NCI-H1417 (cell line): Measurements from ENCODE around the gene ASPSCR1.

Source experiments
- DNase-seq, 3 experiments: peaks; one replicate each; lab custom pipeline; 2025; lab: John Stamatoyannopoulos, UW

The ASPSCR1 gene

DNA sequence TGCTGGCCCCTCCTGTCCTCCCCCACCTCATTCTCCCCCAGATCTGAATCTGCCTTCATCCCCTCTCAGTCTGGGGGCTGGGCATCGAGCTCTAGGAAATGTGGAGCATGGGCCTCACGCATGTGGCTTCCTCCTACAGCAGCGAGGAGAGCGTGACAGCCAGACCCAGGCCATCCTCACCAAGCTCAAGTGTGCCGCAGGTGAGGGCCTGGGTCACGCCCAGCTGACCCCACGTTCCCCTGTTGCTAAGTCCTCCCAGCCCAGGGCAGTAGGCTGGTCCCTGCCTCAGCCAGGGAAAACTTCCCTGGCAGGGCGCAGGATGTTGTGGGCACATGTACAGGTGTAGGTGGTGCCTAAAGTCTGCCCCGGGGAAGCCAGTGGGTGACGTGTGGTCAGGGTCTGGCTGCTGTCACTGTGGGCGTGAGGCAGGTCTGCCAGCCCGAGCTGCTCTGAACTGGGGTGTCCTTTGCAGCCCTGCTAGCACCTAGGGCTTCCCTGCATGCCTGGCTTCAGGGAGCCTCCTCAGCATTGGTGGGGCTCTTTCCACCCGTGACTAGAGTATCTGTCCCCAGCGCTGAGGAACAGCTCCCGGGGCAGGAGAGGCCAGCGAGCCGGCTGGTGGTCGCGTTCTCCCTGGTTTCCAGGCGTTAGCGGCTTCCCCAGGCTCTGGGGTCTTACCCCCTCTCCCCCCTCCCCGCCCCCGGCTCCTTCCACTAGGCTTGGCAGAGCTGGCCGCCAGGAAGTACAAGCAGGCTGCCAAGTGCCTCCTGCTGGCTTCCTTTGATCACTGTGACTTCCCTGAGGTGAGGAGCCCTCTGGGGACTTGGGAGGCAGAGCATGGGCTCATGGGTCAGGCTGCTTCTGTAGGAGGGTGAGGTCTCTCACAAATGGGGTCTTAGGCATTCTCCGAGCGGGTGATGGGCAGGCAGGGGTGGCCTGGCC is 77.9 kb downstream of the ASPSCR1 start:
- DNase-seq, result no peak

DNA sequence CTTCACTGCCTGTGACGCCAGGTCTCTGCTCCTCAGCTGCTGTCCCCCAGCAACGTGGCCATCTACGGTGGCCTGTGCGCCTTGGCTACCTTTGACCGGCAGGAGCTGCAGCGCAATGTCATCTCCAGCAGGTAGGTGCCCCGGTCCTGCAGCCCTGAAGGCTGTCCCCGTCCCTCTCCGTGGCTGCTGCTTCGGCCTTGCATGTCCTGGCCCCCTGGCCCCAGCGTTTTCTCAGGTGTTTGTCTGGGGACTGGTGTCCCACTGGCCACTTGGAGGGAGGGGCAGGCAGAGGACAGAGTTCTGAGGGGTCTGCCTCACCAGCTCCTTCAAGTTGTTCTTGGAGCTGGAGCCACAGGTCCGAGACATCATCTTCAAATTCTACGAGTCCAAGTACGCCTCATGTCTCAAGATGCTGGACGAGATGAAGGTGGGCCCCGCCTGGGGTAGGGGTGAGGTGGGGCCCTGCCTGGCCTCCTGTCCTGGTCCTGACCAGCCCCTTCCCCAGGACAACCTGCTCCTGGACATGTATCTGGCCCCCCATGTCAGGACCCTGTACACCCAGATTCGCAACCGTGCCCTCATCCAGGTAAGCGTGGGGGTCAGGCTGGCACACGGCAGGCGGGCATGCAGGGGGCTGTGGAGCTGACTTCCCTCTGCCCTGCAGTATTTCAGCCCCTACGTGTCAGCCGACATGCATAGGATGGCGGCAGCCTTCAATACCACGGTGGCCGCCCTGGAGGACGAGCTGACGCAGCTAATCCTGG is 78.7 kb downstream of the ASPSCR1 start:
- no peak for DNase-seq

DNA sequence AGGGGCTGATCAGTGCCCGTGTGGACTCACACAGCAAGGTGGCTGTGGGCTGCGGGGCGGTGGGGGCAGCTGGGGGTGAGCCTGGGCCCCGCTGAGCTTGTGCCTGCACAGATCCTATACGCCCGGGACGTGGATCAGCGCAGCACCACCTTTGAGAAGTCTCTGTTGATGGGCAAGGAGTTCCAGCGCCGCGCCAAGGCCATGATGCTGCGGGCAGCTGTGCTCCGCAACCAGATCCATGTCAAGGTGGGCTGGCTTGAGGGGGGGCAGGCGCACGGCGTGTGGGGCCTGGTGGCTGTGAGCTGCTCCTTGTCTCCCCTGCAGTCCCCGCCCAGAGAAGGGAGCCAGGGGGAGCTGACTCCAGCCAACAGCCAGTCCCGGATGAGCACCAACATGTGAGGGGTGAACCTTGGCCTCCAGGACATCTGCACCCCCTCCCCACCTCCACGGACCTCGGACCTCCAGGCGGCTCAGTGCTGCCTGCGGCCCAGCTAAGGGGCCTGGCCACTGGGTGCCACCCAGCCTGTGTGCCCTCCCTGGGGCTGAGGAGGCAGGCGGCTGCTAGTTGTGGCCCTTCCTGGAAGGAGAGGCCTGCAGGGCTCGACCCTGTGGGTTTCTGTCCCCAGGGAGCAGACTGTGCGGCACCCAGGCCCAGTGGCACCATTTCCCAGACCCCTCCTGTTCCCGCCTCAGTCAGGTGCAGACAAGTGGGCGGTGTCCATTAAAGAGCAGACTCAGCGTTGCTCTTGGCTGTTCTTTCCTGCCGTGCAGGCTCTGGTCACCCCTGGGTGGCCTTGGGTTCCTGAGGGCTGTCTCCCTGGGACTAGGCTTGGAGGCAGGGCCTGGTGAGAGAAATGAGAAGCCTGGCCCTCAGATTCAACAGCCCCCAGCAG is 79.5 kb downstream of the ASPSCR1 start:
- no peak for DNase-seq

DNA sequence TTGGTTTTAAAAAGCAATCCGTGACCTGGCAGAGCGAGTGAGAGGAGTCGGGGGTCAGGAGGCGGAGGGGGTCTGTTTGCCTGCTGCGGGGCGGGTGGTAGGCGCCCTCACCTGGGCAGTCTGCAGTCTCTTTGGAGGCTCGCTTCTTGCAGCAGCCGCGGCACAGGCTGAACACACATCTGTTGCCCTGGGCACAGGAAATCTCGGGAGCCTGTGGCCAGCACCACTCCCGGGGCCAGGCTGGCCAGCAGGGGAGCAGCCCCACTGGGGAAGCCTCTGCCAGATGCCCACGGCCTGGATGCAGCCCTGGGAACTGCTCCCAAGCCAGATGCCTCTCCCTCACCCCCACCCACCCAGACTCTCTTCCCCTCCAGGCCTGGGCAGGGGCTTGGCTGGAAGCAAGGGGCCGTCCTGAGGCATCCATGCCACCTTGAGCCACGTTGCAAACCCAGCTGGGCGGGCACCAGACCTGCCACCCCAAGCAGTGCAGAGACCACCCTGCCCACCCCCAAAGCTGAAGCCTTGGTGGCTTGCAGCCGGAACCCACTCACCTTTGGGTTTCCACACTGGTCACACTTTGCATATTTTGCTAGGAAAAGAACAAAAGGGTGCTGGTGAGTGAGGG is 80.9 kb downstream of the ASPSCR1 start:
- no peak for DNase-seq

DNA sequence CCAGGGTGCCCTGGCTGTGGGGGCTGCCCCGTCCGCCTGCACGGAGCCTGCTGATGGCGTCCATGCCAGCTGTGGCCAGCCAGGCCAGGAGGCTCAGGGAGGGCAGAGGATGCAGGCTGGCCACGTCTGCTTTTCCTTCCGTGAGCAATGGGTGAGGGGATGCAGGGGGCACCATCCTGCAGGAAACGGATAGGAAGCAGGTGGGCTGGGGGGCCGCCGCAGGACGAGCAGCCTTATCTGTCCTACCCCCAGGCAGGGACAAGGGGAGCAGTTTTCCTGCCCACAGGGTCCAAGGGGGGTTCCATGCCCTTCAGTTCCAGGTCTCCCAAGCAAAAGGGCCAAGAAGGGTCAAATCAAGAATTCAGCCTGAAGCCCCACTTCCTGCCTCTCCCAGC is 81.4 kb downstream of the ASPSCR1 start:
- no peak for DNase-seq

DNA sequence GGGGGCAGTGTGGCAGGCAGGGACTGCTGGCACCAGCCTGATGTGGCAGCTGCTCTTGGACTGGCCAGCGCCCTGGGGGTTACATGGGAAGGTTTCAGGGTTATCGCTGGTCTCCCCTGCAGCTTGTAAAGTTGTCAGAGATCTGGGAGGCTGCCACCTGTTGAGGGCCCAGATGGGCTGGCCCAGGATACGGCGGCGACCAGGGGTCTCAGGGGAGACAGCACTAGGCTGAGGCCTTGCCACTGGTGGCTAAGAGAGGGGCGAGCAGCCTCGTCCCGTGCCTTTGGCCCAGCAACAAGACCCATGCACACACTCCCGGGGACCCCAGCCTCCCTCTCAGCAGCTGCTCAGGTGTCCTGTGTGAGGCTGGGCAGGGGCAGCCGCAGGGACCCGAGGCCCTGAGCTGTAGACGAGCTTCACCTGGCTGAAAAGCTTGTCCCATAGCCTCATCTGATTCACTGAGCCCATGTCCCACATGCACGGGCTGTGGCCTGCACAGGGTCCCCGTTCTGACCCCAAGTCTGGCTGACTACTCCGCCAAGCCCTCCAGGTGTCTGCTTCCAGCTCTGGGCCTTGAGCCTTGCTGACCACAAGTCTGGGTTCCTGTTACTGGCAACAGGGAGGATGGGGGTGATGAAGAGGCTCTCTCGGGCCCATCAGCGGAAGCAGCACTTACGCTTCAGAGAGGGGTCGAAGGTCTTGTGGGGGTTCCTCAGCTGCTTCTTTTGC is 82.0 kb downstream of the ASPSCR1 start:
- DNase-seq, result no peak

DNA sequence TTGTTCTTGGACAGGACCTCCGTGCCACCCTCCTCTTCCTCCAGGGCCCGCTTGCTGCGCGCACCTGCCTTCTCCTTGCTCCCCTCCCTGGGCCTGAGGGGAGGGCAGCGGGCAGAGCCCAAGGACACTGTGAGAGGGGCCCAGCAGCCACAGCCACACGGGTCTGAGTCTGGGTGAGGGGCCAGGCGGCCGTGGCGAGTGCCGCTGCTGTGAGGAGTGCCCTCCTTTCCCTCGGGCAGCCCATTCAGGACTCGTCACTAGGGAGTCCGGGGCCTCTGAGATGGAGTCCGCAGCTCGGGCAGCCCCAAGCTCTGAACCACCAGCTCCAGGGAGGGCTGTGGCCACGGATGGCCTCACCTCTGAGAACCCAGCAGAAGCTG is 82.6 kb downstream of the ASPSCR1 start:
- DNase-seq, result no peak

DNA sequence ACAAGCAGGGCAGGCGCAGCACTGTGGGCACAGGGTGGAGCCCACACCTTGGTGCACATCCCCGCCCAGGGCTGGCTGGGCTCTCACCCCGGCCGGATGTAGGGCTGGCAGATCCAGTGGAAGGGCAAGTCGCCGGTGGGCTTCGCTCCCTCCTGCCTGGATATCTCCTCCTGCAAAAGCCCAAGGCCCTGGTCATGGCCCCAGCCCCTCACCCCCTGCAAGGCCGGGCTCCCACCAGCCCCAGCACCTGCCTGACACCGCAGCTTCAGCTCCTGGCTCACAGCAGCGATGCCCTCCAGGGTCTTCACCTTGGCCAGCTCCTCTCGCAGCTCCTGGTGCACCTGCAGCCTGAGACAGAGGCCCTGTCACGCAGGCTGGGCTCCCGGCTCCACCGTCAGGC is 83.2 kb downstream of the ASPSCR1 start:
- no peak for DNase-seq

DNA sequence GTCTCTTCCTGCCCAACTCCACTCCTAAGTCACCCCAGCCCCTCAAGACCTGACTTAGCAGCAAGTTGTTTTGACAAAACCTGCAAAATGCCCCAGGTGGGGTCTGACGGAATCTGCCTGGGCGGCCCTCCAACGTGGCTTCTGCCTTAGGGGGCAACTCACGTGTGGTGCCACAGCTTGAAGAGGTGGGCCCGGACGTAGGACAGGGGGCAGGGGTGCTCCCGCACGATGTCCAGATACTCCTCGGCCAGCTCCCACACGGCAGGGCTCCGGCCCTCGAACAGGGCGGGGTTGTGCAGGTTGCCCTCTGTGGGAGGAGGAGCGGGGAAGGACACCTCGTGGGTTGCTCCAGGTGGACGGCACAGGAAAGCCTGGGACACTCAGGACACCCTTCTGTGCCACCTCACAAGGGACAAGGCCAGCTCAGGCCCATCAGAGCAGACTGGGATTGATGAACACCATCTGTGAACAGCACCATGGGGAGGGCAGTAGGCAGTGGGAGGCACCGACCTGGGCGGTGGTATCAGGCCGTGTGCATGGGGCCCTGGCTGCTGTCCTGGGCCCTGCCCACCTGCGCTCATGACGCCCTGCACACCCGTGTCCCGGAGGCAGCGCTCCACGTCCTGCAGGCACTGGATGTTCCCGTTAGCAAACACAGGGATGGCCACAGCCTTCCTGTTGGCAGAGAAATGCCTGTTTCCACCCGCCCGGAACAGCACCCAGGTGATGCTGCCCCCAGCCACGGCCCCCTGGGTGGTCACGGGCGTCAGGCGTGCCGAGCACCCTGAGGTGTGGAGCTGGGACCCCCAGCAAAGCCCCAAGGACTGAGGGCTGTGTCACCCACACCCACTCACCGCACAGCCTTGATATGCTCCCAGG is 83.9 kb downstream of the ASPSCR1 start:
- DNase-seq, result no peak

DNA sequence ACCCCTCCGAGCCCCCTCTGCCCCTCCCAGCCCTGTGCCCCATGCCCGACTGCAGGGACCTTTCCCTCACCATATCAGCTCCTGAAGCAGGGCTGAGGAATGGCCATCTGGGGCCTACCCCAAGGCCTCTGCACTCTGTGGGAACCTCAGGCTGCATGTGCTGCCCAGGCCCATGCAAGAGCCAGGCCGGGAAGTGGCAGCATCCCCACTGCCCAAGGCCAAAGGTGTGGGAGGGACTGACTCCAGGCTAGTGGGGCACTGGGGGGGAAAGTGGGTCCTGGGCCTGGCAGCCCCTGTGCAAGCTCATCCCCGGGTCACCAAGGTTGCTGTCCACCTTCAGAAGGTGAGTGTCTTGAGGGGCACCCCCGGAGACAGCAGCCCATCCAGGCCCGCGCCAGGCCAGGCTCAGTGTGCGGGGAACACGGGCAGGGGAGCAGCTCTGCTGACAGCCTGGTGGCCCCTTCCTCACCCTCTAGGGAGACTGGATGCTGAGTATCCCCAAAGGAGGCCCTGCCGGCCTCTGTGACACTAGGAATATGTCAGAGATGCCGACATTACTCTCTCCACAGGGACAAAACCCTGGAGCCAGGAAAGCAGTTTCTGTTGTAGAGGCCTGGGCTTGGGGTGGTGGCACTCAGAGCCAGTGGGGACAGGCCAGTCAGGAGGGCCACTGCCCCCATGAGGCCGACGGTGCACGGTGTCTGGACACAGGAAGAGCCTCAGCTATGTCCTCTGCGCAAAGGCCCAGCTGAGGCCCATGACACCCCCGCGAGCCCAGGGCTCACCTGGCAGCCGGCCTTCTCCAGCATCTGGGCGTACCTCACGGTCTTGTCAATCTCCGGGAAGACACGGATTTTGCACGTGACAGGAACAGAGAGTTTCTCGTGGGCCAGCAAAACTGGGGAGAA is 84.9 kb downstream of the ASPSCR1 start:
- no peak for DNase-seq

DNA sequence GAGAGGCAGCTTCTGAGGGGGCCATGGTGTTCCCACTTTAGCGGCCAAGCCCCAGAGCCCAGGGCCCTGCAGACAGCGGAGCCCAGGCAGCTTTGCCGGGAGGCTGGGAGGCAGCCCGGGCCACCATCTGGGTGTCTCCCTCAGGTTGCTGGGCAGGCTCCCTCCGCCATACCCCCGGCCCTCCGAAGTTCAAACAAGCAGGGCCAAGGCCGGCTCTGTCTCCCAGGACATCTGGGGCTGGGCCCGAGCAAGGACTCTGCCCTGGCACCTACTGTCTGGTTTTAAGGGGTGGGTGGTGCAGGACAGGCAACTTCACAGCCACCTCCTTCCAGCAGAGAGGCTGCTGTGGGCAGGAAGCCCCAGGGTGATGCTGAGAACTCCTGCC is 85.5 kb downstream of the ASPSCR1 start:
- DNase-seq, result no peak

DNA sequence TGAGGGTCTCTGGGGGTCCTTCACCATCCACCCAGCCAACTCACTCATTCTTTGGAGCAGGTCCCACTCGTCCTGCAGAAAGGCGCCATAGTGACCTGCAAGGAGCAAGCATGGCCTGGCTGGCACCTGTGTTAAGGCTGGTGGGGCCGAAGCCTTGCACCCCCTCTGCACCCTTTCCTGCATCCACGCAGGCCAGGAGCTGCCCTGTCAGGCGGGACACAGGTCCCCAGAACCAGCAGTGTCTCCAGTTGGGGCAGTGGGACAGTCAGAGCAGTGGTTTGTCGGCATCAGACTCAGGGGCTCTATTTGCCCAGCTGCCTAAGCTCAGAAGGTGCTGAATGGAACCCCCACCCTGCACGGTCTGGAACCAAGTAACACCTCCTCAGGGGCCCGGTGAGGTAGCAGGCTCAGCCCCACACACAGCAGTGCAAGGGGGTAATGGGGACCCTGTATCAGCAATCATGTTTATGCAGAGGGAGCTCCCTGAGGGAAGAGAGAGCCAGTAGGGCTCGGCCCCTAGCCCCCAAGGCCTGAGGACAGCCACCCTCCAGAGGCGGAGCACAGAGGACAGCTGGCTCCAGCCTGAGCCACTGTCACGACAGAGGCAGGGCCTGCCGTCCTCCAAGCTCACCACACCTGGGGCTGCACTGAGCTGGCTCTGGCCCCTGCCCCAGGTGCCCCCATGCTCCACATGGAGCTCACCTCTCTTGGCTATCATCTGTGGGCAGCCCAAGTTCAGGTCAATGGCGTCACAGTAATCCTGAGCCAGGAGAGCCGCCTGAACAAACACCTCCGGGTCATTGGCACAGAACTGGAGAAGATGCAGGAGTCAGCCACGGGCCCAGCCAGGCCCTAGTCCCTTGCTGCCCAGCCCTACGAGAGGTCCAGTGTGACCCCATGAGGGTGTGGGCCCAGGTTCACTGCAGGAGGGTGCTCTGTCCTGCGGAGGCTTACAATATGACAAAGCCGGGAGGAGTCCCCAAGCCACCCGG is 86.3 kb downstream of the ASPSCR1 start:
- DNase-seq, result no peak

DNA sequence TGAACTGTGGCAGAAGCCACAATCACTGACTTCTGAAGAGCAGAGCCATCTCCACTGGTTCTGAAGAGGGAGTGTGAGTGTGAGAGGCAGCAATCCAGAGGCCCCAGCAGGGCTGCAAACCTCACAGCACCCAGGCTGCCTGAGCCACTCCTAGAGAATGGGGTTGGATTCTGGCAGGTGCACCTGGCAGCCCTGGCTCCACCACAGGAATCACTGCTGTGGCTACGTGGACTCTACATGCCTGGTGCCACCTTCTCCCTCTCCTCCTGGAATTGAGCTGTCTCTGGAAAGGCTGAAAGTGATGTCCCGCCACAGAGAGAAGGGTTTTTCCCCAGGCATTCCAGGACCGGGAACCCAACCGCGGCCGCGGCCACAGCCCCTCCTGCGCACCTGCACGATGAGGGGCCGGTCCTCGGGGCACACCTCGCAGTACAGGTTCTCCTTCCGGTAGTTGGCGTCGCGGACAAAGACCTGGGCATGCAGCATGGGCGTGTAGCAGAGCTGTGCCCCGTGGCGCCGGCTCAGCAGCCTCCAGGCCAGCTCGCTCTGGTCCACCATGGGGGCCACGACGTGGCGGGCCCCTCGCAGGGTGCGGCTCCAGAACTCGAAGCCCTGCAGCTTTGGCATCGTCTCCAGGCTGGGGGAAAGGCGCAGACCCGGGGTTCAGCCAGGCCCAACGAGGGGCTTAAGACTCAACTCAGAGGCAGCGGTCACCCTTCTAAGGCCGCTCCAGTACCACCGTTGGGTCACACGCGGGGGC is 87.2 kb downstream of the ASPSCR1 start:
- DNase-seq, result peak; percentile 4 to 50 (median 41)

DNA sequence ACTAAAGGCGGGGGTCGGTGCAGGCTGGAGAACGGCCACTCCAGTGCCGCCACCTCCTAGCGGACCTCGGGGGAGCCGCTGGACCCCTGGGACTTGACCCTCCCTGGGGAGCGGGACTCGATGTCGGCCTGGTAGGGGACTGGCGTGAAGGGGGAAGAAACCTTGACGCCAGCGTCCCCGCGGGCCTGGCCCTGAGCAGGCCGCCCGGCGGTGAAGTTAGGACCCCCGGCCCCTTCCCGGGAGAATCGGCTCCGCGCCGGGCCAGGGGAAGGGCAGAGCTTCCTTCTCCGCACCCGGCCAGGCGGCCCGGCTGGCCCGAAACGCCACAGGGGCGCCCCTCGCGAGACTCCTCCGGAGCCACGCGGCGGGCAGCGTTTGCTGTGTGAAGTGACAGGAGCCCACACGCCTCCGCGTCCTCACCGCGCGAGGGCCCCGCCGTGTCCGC is 87.8 kb downstream of the ASPSCR1 start:
- peak in 2 of 3 experiments; percentile 48 to 54 for DNase-seq

DNA sequence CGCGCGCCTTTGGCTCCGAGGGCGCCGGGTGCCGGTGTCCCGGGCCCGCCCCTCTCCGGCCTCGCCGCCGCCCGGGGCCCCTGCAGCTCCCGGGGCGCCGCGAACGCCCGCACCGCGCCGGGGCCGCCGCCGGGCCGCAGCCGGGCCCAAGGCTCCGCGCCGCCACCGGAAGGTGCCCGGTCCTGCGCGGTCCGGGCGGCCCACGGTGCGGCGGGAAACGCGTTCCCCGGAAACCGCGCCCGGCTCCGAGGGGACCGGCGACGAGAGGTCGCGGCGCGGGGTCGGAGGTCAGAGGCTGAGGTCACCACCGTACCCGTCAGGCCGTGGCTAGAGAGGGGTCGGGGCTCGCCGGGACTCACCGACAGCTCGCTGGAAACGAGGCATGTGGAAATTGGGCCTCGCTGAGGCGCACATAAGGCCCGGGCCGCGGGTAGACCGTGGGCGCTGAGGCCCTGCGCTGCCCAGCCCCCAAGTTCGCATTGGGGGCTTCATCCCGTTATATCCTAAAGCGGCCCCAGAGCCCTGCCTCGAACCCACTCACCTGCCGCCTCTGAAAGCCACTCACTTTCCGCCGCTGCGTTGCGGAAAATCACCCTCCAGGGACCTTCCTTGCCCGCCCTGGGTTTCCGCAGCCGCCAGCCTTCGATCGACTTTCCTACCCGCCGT is 88.3 kb downstream of the ASPSCR1 start, which contains the start of gene DUS1L:
Gene DUS1L (minus strand): TSS at position 167 of the 666 bp plus-strand sequence. CDS start 745 bp downstream, outside the sequence.
- DNase-seq, result peak; percentile 54 to 68 (median 54)
